ENCODE data around the gene TTC28.
"Not testable (repeated sequence)": the region's sequence is repeated elsewhere in the genome, so short reads cannot be mapped to it uniquely, and the experiment has no call there.

TTC28 gene

DNA sequence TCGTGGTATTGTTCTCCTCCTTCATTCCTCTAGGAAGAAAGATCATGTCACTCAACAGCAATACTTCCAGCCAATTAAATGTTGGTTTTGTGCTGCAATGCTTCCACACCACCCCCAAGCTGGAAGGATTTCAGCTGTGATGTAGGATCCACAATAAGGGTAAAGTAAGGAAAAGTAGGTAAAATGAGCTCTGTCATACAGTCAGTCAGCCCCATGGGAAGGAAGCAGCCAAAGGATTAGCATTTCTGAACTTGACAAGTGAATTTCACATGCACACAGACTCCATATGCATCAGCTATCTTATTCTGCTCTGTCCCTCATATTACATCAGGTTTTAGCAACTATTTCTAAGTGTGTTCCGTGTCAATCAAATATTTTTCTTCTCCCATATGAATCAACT is 197.9 kb downstream of the TTC28 start:
- DNase-seq (ENCODE audit: low spot score) = no peak

DNA sequence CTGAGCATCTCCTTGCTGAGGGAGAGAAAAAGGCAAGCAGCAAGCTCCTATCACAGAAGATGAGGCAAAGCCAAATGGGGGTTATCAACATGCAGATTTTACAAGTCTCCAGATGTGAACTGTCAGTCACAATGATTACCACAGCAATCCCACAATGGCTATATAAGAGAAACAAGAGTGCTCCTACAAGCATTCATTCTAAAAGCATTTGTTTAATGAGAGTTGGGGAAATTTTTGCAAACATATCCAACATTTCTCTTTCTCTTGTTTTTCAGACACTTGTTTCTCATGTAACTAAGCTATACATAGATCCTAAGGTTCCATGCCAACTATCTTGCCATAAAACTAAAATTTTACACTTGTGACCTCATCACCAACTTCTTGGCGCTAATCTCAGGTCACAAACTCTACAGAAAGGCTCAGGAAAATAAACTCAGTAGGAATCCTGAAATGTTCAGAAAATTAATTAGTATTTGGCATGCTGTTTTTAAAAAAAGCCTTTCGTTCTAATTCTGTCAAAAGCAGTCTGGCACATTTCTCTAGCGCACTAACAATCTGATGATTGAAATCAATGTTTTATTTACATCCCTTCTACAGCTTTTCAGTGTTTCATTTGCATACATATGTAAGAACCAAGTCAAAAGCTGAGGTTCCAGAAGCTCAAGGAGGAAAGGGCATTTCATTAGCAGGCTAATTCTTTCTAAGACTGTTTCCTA is 199.5 kb downstream of the TTC28 start:
- no peak for DNase-seq (ENCODE audit: low spot score)

DNA sequence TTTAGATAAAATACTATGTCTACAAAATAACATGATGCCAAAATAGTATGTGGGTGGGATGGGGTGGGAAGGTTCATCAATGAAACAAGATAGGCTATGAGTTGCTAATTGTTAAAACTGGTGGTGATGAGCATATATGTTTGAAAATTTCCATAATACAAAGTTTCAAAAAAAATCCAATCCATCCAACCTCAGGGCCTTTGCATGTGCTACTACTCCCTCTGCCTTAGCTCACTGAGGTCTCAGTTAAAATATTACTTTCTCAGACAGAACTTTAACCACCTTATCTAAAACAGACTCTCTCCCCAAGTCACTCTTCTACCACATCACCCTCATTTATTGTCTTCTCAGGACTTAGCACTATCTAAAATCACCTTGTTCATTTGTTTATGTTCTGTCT is 201.1 kb downstream of the TTC28 start:
- no peak for DNase-seq (ENCODE audit: low spot score)

DNA sequence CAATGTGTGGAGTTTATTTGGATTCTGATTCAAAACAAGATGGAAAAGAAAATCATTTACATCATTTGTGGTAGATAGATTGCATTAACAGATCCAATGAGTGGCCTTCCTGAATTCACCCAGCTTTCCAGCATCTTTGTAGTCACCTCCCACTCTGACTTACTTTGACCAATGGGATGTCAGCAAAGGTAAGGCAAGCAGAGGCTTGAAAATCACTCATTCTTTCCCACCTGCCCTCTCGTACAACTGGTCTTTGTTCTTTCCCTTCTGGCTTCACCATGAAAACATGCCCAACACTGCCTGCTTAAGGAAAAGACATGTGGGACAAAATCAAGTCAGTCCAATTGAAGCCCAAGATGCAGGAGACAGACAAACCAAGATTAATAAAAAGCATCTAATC is 202.1 kb downstream of the TTC28 start:
- DNase-seq (ENCODE audit: low spot score) = no peak

DNA sequence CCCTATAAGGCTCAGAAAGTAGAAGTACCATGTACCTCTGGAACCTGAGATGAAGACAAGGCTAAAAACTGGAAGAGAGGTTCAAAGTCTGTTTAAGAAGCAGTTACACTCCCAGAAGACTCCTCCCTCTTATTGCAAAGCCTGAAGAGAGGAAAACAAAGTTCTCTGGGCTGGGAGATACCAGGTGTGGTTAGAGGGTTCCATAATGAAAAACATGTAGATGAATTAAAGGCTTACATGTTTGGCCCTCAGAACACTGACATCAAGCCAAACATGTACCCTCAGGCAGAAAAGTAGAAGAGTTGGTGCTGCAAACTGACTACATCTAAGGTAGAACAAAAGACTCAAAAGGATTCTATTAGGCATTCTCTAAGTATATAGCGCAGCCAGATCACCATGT is 205.3 kb downstream of the TTC28 start:
- no peak for DNase-seq (ENCODE audit: low spot score)

DNA sequence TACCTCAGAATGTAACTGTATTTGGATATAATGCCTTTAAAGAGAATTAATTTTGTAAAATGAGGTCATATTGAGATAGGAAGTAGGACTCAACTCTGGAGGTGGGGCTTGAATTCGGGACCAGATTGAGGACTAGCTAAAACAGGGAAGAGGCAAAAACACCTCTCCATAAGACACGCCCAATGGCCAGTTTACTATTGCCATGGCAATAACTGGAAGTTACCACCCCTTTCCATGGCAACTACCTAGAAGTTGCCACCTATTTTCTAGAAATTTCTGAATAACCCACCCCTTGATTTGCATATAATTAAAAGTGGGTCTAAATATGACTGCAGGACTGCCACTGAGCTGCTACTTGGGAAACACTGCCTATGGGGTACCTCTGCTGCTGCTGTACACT is 206.4 kb downstream of the TTC28 start:
- no peak for DNase-seq (ENCODE audit: low spot score)

DNA sequence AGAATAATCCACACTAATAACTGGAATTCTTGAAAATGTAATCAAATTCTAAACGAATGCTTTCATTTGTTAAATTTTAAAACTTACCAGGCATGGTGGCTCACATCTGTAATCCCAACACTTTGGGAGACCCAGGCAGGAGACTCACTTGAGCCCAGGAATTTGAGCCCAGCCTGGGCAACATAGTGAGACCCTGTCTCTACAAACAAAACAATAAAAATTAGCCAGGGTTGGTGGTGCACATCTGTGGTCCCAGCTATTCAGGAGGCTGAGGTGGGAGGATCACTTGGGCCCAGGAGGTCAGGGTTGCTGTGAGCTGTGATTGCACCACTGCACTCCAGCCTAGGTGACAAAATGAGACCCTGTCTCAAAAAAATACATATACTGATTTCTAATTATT is 212.6 kb downstream of the TTC28 start:
- not testable (repeated sequence) for DNase-seq (ENCODE audit: low spot score)

DNA sequence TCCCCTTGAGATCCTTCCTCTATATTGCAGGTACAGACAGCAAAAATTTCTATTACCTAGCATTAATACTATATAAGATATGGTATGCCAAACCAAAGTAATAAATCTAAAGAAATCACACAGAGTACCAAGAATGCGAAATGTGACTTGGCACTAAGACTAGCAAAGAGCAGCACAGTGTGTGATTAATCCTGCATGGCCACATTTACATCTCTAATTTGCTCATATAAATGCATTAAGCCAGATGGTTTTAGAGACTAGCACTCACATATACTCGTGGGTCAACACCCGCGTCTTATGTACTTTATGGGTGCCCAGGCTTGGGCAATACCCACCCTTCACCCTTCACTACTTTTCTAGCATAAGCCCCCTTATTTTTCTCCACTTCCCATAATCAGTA is 213.2 kb downstream of the TTC28 start:
- no peak for DNase-seq (ENCODE audit: low spot score)

DNA sequence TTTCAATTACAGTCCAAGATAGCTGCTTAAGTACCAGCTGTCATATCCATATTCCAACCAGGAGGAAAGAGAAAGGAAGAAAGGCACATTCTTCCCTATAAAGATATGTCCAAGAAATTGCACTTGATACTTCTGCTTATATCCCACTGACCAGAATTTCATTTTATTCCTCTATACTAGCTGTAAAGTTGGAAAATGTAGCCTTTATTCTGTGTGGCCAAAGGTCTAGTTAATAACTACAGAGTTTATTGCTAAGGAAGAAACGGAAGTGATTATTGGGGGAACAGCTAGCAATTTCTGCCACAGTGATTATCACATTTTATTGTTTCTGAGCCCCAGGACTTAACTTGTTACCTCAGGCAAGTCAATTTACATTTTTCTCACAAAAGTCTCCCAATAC is 213.8 kb downstream of the TTC28 start:
- DNase-seq (ENCODE audit: low spot score) = no peak

DNA sequence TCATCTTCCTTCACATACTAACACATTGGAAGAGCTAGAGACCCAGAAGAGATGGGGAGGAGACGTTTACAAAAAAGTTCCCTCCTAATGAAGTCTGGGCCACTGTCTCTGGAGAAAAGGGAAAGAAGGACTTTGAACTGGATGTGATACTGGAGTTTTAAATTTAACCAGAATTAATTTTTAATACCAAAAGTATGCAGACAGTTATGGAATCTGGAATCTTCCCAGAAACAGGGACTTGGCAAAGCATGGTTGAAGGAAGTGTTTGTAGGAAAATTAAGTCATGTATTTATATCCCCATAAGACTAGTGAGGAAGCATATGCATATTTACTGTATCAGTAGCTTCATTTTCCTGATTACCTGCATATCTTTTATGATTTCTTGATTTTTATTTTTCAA is 215.5 kb downstream of the TTC28 start:
- no peak for DNase-seq (ENCODE audit: low spot score)

DNA sequence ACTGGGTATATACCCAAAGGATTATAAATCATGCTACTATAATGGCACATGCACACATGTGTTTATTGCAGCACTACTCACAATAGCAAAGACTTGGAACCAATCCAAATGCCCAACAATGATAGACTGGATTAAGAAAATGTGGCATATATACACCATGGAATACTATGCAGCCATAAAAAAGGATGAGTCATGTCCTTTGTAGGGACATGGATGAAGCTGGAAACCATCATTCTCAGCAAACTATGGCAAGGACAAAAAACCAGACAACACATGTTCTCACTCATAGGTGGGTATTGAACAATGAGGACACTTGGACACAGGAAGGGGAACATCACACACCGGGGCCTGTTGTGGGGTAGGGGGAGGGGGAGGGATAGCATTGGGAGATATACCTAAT is 216.2 kb downstream of the TTC28 start:
- DNase-seq (ENCODE audit: low spot score) = not testable (repeated sequence)

DNA sequence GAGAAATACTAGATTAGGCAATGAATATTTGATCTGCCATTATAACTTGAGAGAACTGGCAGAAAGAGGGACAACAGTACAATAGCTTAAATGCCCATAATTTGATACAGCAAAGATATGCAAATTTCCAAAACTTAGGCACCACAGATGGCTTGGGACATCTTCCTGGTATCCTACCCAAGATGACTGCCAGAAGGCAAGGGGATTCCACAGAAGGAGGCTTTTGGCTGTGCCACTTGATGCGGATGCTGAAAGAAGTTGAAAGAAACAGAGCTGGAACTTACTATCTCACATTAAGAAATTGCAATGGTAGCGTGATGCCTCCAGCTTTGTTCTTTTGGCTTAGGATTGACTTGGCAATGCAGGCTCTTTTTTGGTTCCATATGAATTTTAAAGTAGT is 216.7 kb downstream of the TTC28 start:
- no peak for DNase-seq (ENCODE audit: low spot score)

DNA sequence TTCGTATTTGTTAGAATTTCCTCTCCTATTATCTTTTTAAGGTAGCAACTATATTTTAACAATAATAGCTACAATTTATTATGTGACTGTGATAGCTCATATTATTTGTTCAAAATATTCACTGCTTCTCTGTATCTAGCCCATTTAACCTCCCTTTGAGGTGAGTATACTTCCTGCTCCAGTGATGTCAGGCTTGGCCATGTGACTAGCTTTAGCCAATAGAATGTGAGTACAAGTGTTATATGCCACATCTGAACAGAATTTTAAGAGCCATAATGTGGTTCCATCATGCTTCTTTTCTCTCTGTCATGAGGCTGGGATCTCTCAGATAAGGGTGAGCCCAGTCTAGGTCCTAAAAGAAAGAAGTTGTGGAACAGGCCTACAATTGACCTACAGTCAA is 217.6 kb downstream of the TTC28 start:
- DNase-seq (ENCODE audit: low spot score) = no peak

DNA sequence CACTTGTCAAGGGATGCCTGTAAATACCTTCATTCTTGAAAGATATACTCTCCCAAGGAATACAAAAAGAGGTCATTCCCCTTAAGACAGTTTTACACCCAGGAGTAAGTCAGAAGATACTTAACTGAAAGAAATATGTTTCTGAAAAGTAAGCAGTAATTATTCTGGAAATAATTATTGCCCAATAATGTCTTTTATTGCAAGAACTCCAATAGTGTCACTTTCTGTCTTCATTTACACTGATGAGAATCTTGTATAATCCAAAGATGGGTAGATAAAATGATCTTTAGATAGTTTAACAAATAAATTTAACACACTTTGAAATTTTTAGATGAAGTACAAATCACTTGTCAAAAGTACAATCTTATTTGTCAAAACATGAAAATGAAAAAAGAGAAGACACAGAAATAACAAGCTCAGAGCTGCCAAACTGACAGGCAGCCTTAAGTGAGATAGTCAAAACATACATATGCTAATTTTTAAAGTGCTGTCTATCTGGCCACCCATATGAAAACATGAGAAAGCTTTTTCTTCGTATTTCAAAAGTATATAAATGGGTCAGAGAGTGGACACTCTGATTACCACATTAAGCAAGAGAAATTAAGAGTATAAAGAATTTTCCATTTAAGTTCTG is 225.1 kb downstream of the TTC28 start:
- no peak for DNase-seq (ENCODE audit: low spot score)

DNA sequence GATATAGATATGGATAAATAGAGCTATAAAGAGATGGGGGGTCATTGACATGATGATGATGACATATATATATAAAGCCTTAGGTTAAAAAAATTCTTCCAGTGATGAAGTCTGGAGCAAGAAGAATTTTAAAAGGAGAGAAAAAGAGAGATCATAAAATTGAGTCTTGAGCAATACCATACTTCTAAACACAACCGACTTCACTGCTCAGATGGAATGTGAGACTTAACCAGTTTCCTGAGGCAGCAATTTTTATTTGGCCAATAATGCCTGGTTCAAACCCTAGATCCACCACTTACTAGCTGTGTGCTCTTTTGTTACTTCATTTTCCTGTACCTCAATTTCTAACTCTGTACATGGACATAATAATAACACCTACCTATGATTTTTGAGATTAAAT is 229.5 kb downstream of the TTC28 start:
- DNase-seq (ENCODE audit: low spot score) = no peak

DNA sequence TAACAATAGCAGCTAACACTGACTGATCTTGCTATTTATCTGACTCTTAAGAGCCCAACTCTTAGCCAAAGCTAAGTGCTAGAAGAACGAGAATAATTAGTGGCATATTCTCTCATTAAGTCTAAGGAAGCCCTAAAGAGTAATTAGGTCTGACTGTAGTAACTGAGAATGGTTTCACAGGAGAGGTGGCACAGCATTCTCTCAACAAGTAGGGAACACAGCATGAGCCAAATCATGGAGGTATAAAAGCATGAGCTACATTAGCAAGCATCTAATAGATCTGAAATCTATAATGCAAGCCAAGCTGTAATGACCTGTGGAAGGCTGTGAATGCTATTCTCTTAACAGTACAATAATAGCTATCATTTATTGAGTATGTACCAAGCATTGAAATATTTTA is 230.6 kb downstream of the TTC28 start:
- DNase-seq (ENCODE audit: low spot score) = no peak

DNA sequence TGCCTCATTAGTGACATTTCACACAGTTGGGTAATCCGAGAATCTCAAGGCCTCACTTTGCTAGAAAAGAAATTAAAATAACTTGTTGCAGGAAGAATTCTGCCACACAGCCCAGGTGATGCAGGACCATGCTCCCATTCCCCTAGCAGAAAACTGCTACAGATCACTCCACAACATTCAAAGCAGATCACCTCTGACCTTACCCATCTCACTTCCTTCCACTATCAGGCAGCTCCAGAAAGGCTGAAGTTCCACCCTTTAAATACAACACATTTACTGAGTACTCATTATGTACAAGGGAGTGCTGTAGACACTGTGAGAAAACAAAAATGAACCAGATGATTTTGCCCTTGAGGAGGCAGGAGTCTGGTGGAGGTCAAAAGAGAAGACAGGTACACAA is 231.0 kb downstream of the TTC28 start:
- no peak for DNase-seq (ENCODE audit: low spot score)

DNA sequence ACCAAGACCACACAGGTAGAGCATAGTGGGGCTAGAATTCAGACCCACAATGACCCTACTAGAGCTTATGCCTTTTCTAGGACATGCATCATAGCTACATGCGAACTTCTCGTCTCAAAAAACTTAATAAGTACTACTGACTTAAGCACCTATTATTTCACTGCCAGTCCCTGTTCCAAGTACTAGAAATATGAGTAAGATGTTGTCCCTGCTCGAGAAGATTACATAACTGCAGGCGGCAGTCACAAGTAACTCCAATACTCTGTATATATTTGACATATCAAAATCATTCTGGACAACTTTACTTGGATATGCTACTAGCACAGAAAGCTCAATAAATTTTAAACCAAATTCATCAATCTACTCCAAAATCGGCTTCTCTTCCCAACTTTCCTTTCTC is 235.0 kb downstream of the TTC28 start:
- no peak for DNase-seq (ENCODE audit: low spot score)

DNA sequence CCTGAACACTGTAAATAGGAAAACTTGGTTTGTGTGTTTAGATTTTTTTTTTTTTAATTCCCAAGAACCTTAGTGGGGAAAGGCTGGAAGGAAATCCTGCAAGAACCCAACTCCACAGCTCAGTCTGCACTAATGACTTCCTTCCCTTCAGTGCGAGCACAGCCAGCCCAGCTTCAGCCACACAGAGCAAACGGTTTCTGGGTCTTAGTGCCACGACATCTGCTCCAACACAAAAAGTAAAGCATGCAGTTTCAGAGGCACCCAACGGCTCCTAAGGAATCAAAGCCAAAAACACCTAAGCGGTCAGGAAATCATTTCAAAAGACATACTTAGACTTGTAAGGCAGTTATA is 236.1 kb downstream of the TTC28 start:
- peak; percentile 15 for DNase-seq (ENCODE audit: low spot score)

DNA sequence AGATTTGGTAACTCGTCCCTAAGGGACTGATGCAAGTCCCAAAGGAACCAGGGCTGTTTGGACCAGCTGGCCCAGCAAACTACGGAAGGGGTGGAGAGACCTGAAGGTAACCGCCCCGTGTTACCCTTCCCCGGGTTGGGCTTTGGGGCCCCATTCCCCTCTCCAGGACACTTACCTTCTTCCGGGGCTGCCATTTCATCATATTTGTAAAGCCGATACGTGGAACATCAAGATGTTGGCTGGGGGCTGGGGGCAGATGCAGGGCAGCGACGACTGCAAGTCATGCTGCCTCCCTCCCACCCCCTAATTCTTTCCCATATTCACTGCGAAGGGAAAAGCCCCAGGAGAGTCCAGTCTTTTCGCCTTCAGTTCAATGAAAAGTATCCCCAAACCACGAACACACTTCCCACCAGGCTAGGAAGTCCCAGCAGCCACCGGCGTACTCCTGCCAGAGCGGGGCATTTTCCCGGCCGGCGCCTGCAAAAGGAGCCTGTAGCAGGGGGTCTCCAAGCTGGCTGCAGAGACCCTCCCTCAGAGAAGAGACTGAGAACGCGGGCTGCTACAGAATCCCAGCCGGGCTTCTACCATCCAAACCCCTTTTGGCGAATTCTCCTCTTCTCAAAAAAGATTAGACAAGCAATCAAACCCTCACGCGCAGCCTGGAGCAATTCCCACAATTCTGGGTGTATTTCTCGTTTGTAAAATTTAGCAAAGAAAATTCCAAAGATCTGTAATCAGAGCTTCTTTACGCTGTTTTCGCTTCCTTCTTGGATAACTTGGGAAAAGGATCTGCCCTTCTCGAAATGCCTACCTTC is 236.7 kb downstream of the TTC28 start:
- DNase-seq (ENCODE audit: low spot score) = no peak

DNA sequence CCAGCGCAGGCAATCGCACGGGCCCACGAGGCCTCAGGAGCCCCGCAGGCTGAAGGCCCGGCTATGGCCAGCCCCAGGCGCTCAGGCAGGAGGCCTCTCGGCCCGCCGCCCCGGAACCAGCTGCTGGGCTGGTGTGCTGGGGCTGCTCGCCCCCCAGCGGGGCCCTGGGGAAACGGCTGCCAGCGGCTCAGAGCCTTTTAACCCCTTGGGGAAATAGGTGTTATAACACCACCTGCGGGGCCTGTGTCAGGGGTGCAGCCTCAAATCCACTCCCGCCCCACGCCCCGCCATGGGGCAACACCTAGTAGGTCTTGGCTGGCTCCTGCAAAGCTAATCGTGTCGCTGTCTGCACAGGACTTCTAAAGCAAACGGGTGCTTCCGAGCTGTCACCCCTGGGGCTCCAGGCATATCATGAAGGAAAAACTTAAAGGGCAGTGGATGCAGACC is 237.4 kb downstream of the TTC28 start:
- peak; percentile 69 for DNase-seq (ENCODE audit: low spot score)

DNA sequence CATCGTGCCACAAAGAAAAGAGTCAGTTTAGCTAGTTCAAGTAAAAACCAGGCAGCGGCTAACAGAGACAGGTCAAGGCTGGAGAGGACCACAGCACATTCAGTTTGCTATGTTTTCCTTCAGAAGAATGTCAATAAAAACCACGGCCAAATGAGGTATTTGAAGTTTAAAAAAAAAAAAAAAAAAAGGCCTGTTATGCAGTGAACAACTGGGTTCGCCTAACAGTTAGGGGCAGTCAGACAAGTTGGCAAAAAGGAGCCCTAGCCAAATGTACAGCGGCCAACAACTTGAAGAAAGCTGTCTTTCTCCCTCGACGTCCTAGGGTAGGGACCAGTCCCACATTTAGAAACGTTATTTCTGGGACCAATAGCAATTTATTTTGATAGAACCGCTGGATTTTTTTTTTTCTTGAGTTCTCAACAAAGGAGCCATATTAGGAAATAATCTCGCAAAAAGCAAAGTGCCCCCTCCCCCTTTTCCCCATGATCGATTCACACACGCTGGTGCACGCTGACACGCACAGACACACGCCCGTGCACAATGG is 237.8 kb downstream of the TTC28 start:
- no peak for DNase-seq (ENCODE audit: low spot score)
